GM21529 (cell line): ENCODE measurements around the gene FILIP1L.

Source experiments
- ATAC-seq: cut with Tn5 transposase; IDR thresholded peaks from one replicate; pipeline ENCODE4 v1.9.1; 2021; ENCODE audit not compliant: unreplicated experiment

The FILIP1L gene

GRCh38 chr3:99955773-99956562 is 158.3 kb downstream of the FILIP1L start:
- ATAC-seq: no peak

- ATAC-seq: no peak
Observed at GRCh38 chr3:99954914-99955644, 159.2 kb downstream of the FILIP1L start.

- no peak for ATAC-seq
Observed at GRCh38 chr3:99953596-99953995, 160.7 kb downstream of the FILIP1L start.

- ATAC-seq: no peak
Observed at GRCh38 chr3:99952306-99952705, 162.0 kb downstream of the FILIP1L start.

GRCh38 chr3:99951701-99952100 is 162.6 kb downstream of the FILIP1L start:
- ATAC-seq: no peak

- ATAC-seq: no peak
Observed at GRCh38 chr3:99950921-99951320, 163.4 kb downstream of the FILIP1L start.

- ATAC-seq: no peak
Observed at GRCh38 chr3:99949956-99950670, 164.2 kb downstream of the FILIP1L start.

GRCh38 chr3:99948467-99949089 is 165.7 kb downstream of the FILIP1L start:
- ATAC-seq: no peak

- no peak for ATAC-seq
Observed at GRCh38 chr3:99947356-99947755, 166.9 kb downstream of the FILIP1L start.

- ATAC-seq: no peak
Observed at GRCh38 chr3:99945328-99945995, 168.8 kb downstream of the FILIP1L start.

- no peak for ATAC-seq
Observed at GRCh38 chr3:99943931-99944761, 170.2 kb downstream of the FILIP1L start.

GRCh38 chr3:99941211-99941610 is 173.1 kb downstream of the FILIP1L start:
- no peak for ATAC-seq

- no peak for ATAC-seq
Observed at GRCh38 chr3:99940350-99940749, 174.0 kb downstream of the FILIP1L start.

GRCh38 chr3:99939876-99940275 is 174.4 kb downstream of the FILIP1L start:
- no peak for ATAC-seq

GRCh38 chr3:99938270-99938911 is 175.9 kb downstream of the FILIP1L start:
- ATAC-seq: peak; percentile 41

- no peak for ATAC-seq
Observed at GRCh38 chr3:99934975-99935797, 179.1 kb downstream of the FILIP1L start.

GRCh38 chr3:99933971-99934750 is 180.1 kb downstream of the FILIP1L start:
- no peak for ATAC-seq

GRCh38 chr3:99931059-99931458 is 183.2 kb downstream of the FILIP1L start:
- ATAC-seq: no peak
